IMR-90 (cell line): ENCODE measurements around the gene RCCD1. TPM values are rescaled to one million over a fixed set of nuclear protein-coding genes. Genes with fewer than 3 reads are reported as not detected.

Experiments
- ATAC-seq: fragments of 200-7000 bp; cut with Tn5 transposase; 2 replicates; pipeline ENCODE4 v1.9.1; 2020; ENCODE audit warnings: low read depth, mild to moderate bottlenecking, moderate library complexity
- BruUV-seq: library from RNA; stranded (reverse); fragments of 400-500 nt; replicated peaks from 2 replicates; lab custom pipeline; 2021; lab: Mats Ljungman, UMichigan
- CTCF ChIA-PET: fragments of 300-600 bp; formaldehyde crosslinking; extraction: SDS; loops from one replicate; lab custom pipeline; 2021; ENCODE audit warnings: antibody characterized with exemption; lab: Yijun Ruan, JAX
- POLR2A ChIA-PET: fragments of 300-600 bp; sonication (Branson Sonifier 250); formaldehyde crosslinking; loops from one replicate; lab custom pipeline; 2022; ENCODE audit warnings: antibody characterized with exemption; ENCODE audit not compliant: unreplicated experiment; lab: Charles Lee
- DNase-seq: peaks from one replicate; pipeline ENCODE4 v3.0.0; 2013
- H2AFZ ChIP-seq: replicated peaks from 2 replicates; pipeline ENCODE3; 2013; ENCODE audit warnings: low read length, mild to moderate bottlenecking; ENCODE audit not compliant: poor library complexity
- H2AK5ac ChIP-seq: 2 replicates; pipeline ENCODE4 v1.6.1; 2013; ENCODE audit warnings: low read depth, low read length, inconsistent platforms
- H2AK9ac ChIP-seq: replicated peaks from 2 replicates; pipeline ENCODE3; 2013; ENCODE audit warnings: mild to moderate bottlenecking, low read depth, low read length, moderate library complexity; ENCODE audit not compliant: poor library complexity
- H2BK120ac ChIP-seq: 2 replicates; pipeline ENCODE4 v1.6.1; 2013; ENCODE audit warnings: low read depth, low read length, inconsistent platforms
- H2BK15ac ChIP-seq: 3 replicates; pipeline ENCODE4 v1.6.1; 2013; ENCODE audit warnings: low read depth, low read length, inconsistent platforms
- H2BK20ac ChIP-seq: 2 replicates; pipeline ENCODE4 v1.6.1; 2013; ENCODE audit warnings: low read depth, mild to moderate bottlenecking, inconsistent platforms, low read length, moderate library complexity
- H2BK5ac ChIP-seq: 2 replicates; pipeline ENCODE4 v1.6.1; 2013; ENCODE audit warnings: mild to moderate bottlenecking, low read depth, low read length, inconsistent platforms; ENCODE audit not compliant: poor library complexity, severe bottlenecking
- H3K14ac ChIP-seq: replicated peaks from 2 replicates; pipeline ENCODE4 v1.6.1; 2013; ENCODE audit warnings: low read depth, low read length, inconsistent platforms
- H3K18ac ChIP-seq: 2 replicates; pipeline ENCODE4 v1.6.1; 2013; ENCODE audit warnings: low read depth, low read length, control low read depth
- H3K23ac ChIP-seq: 2 replicates; pipeline ENCODE4 v1.6.1; 2013; ENCODE audit warnings: low read depth, low read length, inconsistent platforms
- H3K27ac ChIP-seq: 2 replicates; pipeline ENCODE4 v1.5.1; 2013; ENCODE audit warnings: mild to moderate bottlenecking, control low read depth, low read length; ENCODE audit not compliant: insufficient read depth
- H3K27me3 ChIP-seq: 2 replicates; pipeline ENCODE4 v1.6.1; 2013; ENCODE audit warnings: low read length; ENCODE audit not compliant: control insufficient read depth, insufficient read depth
- H3K36me3 ChIP-seq: 2 replicates; pipeline ENCODE4 v1.6.1; 2013; ENCODE audit warnings: low read length, mixed read lengths; ENCODE audit not compliant: control insufficient read depth, insufficient read depth
- H3K4ac ChIP-seq: 2 replicates; pipeline ENCODE4 v1.6.1; 2013; ENCODE audit warnings: low read depth, low read length, inconsistent platforms
- H3K4me1 ChIP-seq: 2 replicates; pipeline ENCODE4 v1.6.1; 2013; ENCODE audit warnings: low read length, mixed read lengths; ENCODE audit not compliant: control insufficient read depth, insufficient read depth
- H3K4me2 ChIP-seq: 2 replicates; pipeline ENCODE4 v1.6.1; 2013; ENCODE audit warnings: low read depth, mild to moderate bottlenecking, control low read depth, low read length, moderate library complexity
- H3K4me3 ChIP-seq: 2 replicates; pipeline ENCODE4 v1.5.1; 2013; ENCODE audit warnings: low read depth, mild to moderate bottlenecking, control low read depth, low read length, moderate library complexity; ENCODE audit not compliant: insufficient read depth
- H3K56ac ChIP-seq: 2 replicates; pipeline ENCODE4 v1.6.1; 2013; ENCODE audit warnings: low read length, inconsistent platforms; ENCODE audit not compliant: insufficient read depth; ENCODE audit errors: extremely low read depth
- H3K79me1 ChIP-seq, 2 experiments: 2 replicates each; pipeline ENCODE4 v1.6.1; 2013; ENCODE audit warnings: low read length in 2 of 2, inconsistent platforms in 1 of 2, low read depth in 1 of 2
- H3K9ac ChIP-seq: 2 replicates; pipeline ENCODE4 v1.6.1; 2013; ENCODE audit warnings: low read depth, low read length, control low read depth
- H3K9me1 ChIP-seq: 2 replicates; pipeline ENCODE4 v1.6.1; 2013; ENCODE audit warnings: low read length, inconsistent platforms; ENCODE audit not compliant: insufficient read depth
- H3K9me3 ChIP-seq: 2 replicates; pipeline ENCODE4 v1.6.1; 2013; ENCODE audit warnings: low read length; ENCODE audit not compliant: control insufficient read depth, insufficient read depth
- H4K20me1 ChIP-seq: 2 replicates; pipeline ENCODE4 v1.6.1; 2013; ENCODE audit warnings: low read length, inconsistent platforms; ENCODE audit not compliant: insufficient read depth
- H4K5ac ChIP-seq: 2 replicates; pipeline ENCODE4 v1.6.1; 2013; ENCODE audit warnings: mild to moderate bottlenecking, low read depth, low read length, control low read depth
- H4K8ac ChIP-seq, 2 experiments: 2 replicates each; pipeline ENCODE4 v1.6.1; 2013; ENCODE audit warnings: low read depth in 2 of 2, low read length in 2 of 2, control low read depth in 1 of 2, inconsistent platforms in 1 of 2
- H4K91ac ChIP-seq: 2 replicates; pipeline ENCODE4 v1.6.1; 2013; ENCODE audit warnings: low read depth, low read length, inconsistent platforms; ENCODE audit not compliant: insufficient read depth
- BHLHE40 ChIP-seq: fragments of 150-350 bp; IDR thresholded peaks from 2 replicates; pipeline ENCODE4 v1.6.1; 2016; ENCODE audit warnings: mild to moderate bottlenecking, low read depth, low read length
- CEBPB ChIP-seq: IDR thresholded peaks from 2 replicates; pipeline ENCODE4 v1.6.1; 2012; ENCODE audit warnings: low read depth, low read length, improper control_type of control experiment
- CHD1 ChIP-seq: IDR thresholded peaks from 2 replicates; pipeline ENCODE4 v1.6.1; 2012; ENCODE audit warnings: low read depth, low read length, improper control_type of control experiment
- CTCF ChIP-seq: conservative IDR thresholded peaks from 2 replicates; pipeline ENCODE4 v1.5.1; 2012; ENCODE audit warnings: mild to moderate bottlenecking, low read depth, low read length, improper control_type of control experiment
- ELK1 ChIP-seq: fragments of 150-350 bp; IDR thresholded peaks from 2 replicates; pipeline ENCODE4 v1.6.1; 2016; ENCODE audit warnings: low read depth, mild to moderate bottlenecking, low read length, moderate library complexity, borderline replicate concordance
- FOS ChIP-seq: fragments of 150-350 bp; IDR thresholded peaks from 2 replicates; pipeline ENCODE4 v1.6.1; 2016; ENCODE audit warnings: low read depth, low read length
- MAFK ChIP-seq: IDR thresholded peaks from 2 replicates; pipeline ENCODE4 v1.6.1; 2012; ENCODE audit warnings: low read depth, low read length, improper control_type of control experiment
- MAZ ChIP-seq: IDR thresholded peaks from 2 replicates; pipeline ENCODE4 v1.6.1; 2012; ENCODE audit warnings: low read depth, mild to moderate bottlenecking, low read length, improper control_type of control experiment, moderate library complexity, borderline replicate concordance
- MXI1 ChIP-seq: IDR thresholded peaks from 2 replicates; pipeline ENCODE4 v1.6.1; 2012; ENCODE audit warnings: low read depth, mild to moderate bottlenecking, low read length, moderate library complexity, borderline replicate concordance
- NFE2L2 ChIP-seq: fragments of 150-350 bp; IDR thresholded peaks from 2 replicates; pipeline ENCODE4 v1.6.1; 2016; ENCODE audit warnings: low read depth, mild to moderate bottlenecking, low read length
- POLR2A ChIP-seq: IDR thresholded peaks from 2 replicates; pipeline ENCODE4 v1.6.1; 2012; ENCODE audit warnings: mild to moderate bottlenecking, low read depth, low read length
- RAD21 ChIP-seq: IDR thresholded peaks from 2 replicates; pipeline ENCODE4 v1.6.1; 2012; ENCODE audit warnings: low read length, improper control_type of control experiment
- RCOR1 ChIP-seq: IDR thresholded peaks from 2 replicates; pipeline ENCODE4 v1.6.1; 2012; ENCODE audit warnings: mild to moderate bottlenecking, low read length, improper control_type of control experiment; ENCODE audit not compliant: insufficient replicate concordance
- RFX5 ChIP-seq: IDR thresholded peaks from 2 replicates; pipeline ENCODE4 v1.8.0; 2012; ENCODE audit warnings: low read depth, mild to moderate bottlenecking, low read length, moderate library complexity
- SMC3 ChIP-seq: fragments of 150-350 bp; IDR thresholded peaks from 2 replicates; pipeline ENCODE4 v1.6.1; 2016; ENCODE audit warnings: low read depth, mild to moderate bottlenecking, antibody characterized with exemption, low read length, moderate library complexity
- USF2 ChIP-seq: fragments of 150-350 bp; IDR thresholded peaks from 2 replicates; pipeline ENCODE4 v1.6.1; 2017; ENCODE audit warnings: mild to moderate bottlenecking, antibody characterized with exemption, low read length, low read depth
- WGBS, 2 experiments: methylation state at CpG; one replicate each; pipeline versions ENCODE4 v1.1.5 to v1.1.7; 2013; ENCODE audit warnings: missing lambda C conversion rate in 2 of 2; ENCODE audit not compliant: insufficient read length in 1 of 2; ENCODE audit errors: extremely low coverage in 2 of 2; 5-methylcytosine and 5-hydroxymethylcytosine counted together
- dilution Hi-C: fragments of 300-500 bp; cut with HindIII; formaldehyde crosslinking; loops from one replicate; pipeline ENCODE4 v1.14.3; 2018; ENCODE audit warnings: low sequenced_read_pairs; ENCODE audit not compliant: unreplicated experiment
- in situ Hi-C: fragments of 300-500 bp; cut with MboI; formaldehyde crosslinking; loops from 3 replicates; pipeline ENCODE4 v1.14.3; 2019; ENCODE audit warnings: low sequenced_read_pairs, inconsistent platforms, mixed read lengths
- intact Hi-C: fragments of 100-400 bp; cut with micrococcal nuclease; formaldehyde crosslinking; loops from 2 replicates; pipeline ENCODE4 v1.10.0; 2022
- polyA plus RNA-seq, 3 experiments: library from polyadenylated mRNA; depleted of rRNA; stranded (reverse); fragments of >200 nt; gene quantifications; 2 replicates each; pipeline ENCODE4 v1.2.3, GENCODE V29; 2012; ENCODE audit warnings: low replicate concordance in 1 of 3
- total RNA-seq: library from RNA; depleted of rRNA; stranded (reverse); fragments of >200 nt; gene quantifications from 2 replicates; pipeline ENCODE4 v1.2.3, GENCODE V29; 2012

RCCD1 gene
- total and polyA plus RNA-seq, 2 of the 4 experiments (the other 2 are of a cell fraction), result 3.9 to 9.9 TPM

- Histone ChIP-seq H2AK9ac (no peak overlapping the region), H3K9me1 (no peaks in the 10 kb centered on the region), H3K79me1 (no peaks in the 10 kb centered on the region; a peak in 2 of 4 replicates), H4K20me1 (peaks cover 4% of the 10 kb centered on the region; the same call in 1 of the 2 replicates), H2BK120ac (no peak overlapping the region), H2BK5ac (no peak overlapping the region), H3K23ac (no peak overlapping the region), H4K91ac (no peak overlapping the region), H3K36me3 (peaks cover 70% of the 10 kb centered on the region), H3K4ac (no peak overlapping the region), H3K18ac (no peak overlapping the region), H3K27me3 (no peaks in the 10 kb centered on the region), H3K4me2 (no peak overlapping the region), H2BK20ac (no peak overlapping the region), H2AK5ac (no peak overlapping the region), H3K9ac (no peak overlapping the region), H3K56ac (no peak overlapping the region), H3K27ac (no peak overlapping the region), H3K4me3 (no peak overlapping the region), H3K9me3 (no peaks in the 10 kb centered on the region), H4K8ac (no peak overlapping the region), H2AFZ (no peak overlapping the region), H2BK15ac (no peak overlapping the region), H4K5ac (no peak overlapping the region), H3K14ac (no peak overlapping the region), H3K4me1 (no peaks in the 10 kb centered on the region)
- intact Hi-C loops (no loop called here), dilution Hi-C loops (no loop called here), in situ Hi-C loops (loop anchor here (10.0 kb wide), 1 partner anchor 325 kb away; no protein-coding TSS in a partner anchor)
- ATAC-seq (no peak), DNase-seq (no peak)
- POLR2A ChIA-PET, result no interaction called here
- CTCF ChIA-PET, result no interaction called here
- BruUV-seq, result no TSS peak
- WGBS, 2 experiments, result 99% methylated on average over 16 of the region's 23 CpGs; no CpG with 5 or more reads in 1 of the 2 experiments
- TF ChIP-seq SMC3, result no peak
- no peak for TF ChIP-seq POLR2A
- TF ChIP-seq MXI1, result no peak
- no peak for TF ChIP-seq RFX5
- TF ChIP-seq MAZ, result no peak
- TF ChIP-seq BHLHE40, result no peak
- no peak for TF ChIP-seq RAD21
- no peak for TF ChIP-seq FOS
- no peak for TF ChIP-seq NFE2L2
- no peak for TF ChIP-seq USF2
- TF ChIP-seq CEBPB, result no peak
- TF ChIP-seq ELK1, result no peak
- TF ChIP-seq CHD1, result no peak
- TF ChIP-seq RCOR1, result no peak
- TF ChIP-seq MAFK, result no peak
- TF ChIP-seq CTCF, result no peak
Observed at GRCh38 chr15:90949979-90950675, 4.6 kb upstream of the RCCD1 start.
